H1 (cell line): ENCODE measurements around the gene RGCC. TPM values are rescaled to one million over a fixed set of nuclear protein-coding genes. Genes with fewer than 3 reads are reported as not detected.

Experiments
- CTCF ChIA-PET: fragments of 300-600 bp; sonication (Branson Sonifier 250); formaldehyde crosslinking; loops from one replicate; lab custom pipeline; 2021; ENCODE audit not compliant: partially characterized antibody; lab: Charles Lee
- POLR2A ChIA-PET: fragments of 300-600 bp; sonication (Branson Sonifier 250); formaldehyde crosslinking; loops from one replicate; lab custom pipeline; 2021; ENCODE audit warnings: inconsistent platforms; ENCODE audit not compliant: partially characterized antibody; lab: Charles Lee
- DNase-seq, 2 experiments: peaks; one replicate each; pipeline versions ENCODE4 v3.0.0 to v3.0.0-alpha.2; 2010 to 2022; ENCODE audit warnings: low spot score in 2 of 2, low read depth in 1 of 2, mixed read lengths in 1 of 2
- FAIRE-seq: peaks from 2 replicates; lab custom pipeline; 2011; peaks lifted over from hg19 to GRCh38; lab: Jason Lieb, UNC
- H2AFZ ChIP-seq: 2 replicates; pipeline ENCODE4 v1.8.1; 2012; ENCODE audit warnings: low read length, inconsistent platforms
- H2AK5ac ChIP-seq: 2 replicates; pipeline ENCODE4 v1.6.1; 2013; ENCODE audit warnings: low read depth, low read length
- H2BK120ac ChIP-seq: replicated peaks from 2 replicates; pipeline ENCODE3; 2013; ENCODE audit warnings: low read depth, low read length, inconsistent platforms
- H2BK12ac ChIP-seq: 2 replicates; pipeline ENCODE4 v1.6.1; 2013; ENCODE audit warnings: low read depth, low read length
- H2BK15ac ChIP-seq: 2 replicates; pipeline ENCODE4 v1.6.1; 2013; ENCODE audit warnings: low read length
- H2BK20ac ChIP-seq: 2 replicates; pipeline ENCODE4 v1.6.1; 2013; ENCODE audit warnings: low read length
- H2BK5ac ChIP-seq: 2 replicates; pipeline ENCODE4 v1.6.1; 2013; ENCODE audit warnings: low read depth, low read length
- H3K14ac ChIP-seq: 2 replicates; pipeline ENCODE4 v1.6.1; 2013; ENCODE audit warnings: inconsistent platforms; ENCODE audit not compliant: insufficient read length
- H3K18ac ChIP-seq: 2 replicates; pipeline ENCODE4 v1.6.1; 2013; ENCODE audit warnings: low read length; ENCODE audit errors: extremely low read depth
- H3K23ac ChIP-seq: 2 replicates; pipeline ENCODE4 v1.6.1; 2013; ENCODE audit warnings: inconsistent platforms; ENCODE audit not compliant: insufficient read length
- H3K23me2 ChIP-seq: 2 replicates; pipeline ENCODE4 v1.6.1; 2013; ENCODE audit warnings: low read depth, low read length
- H3K27ac ChIP-seq: 2 replicates; pipeline ENCODE4 v1.6.1; 2011; ENCODE audit warnings: low read depth, low read length, inconsistent platforms
- H3K27me3 ChIP-seq, 4 experiments: replicated peaks in 1 of 4; 1 replicate in 1 of 4; 2 replicates in 3 of 4; pipeline versions ENCODE4 v1.6.1 to v1.8.1; 2011 to 2013; ENCODE audit warnings: low read length in 3 of 4, mild to moderate bottlenecking in 3 of 4, inconsistent platforms in 2 of 4, mixed read lengths in 2 of 4, moderate library complexity in 1 of 4; ENCODE audit not compliant: control insufficient read depth in 3 of 4, insufficient read depth in 3 of 4; ENCODE audit errors: extremely low read depth in 1 of 4
- H3K36me3 ChIP-seq, 4 experiments: 2 replicates each; pipeline versions ENCODE4 v1.6.1 to v1.8.1; 2011 to 2013; ENCODE audit warnings: mild to moderate bottlenecking in 4 of 4, low read length in 3 of 4, moderate library complexity in 2 of 4, control low read depth in 1 of 4, inconsistent platforms in 1 of 4; ENCODE audit not compliant: insufficient read depth in 4 of 4, control insufficient read depth in 2 of 4
- H3K4ac ChIP-seq: replicated peaks from 2 replicates; pipeline ENCODE3; 2013; ENCODE audit warnings: low read length, low read depth, mixed read lengths, inconsistent platforms; ENCODE audit not compliant: insufficient read length
- H3K4me1 ChIP-seq, 4 experiments: replicated peaks in 1 of 4; 1 replicate in 1 of 4; 2 replicates in 3 of 4; pipeline versions ENCODE4 v1.6.1 to v1.8.1; 2011 to 2013; ENCODE audit warnings: low read length in 3 of 4, inconsistent platforms in 2 of 4, mixed read lengths in 1 of 4; ENCODE audit not compliant: insufficient read depth in 4 of 4, control insufficient read depth in 3 of 4
- H3K4me2 ChIP-seq, 2 experiments: 2 replicates each; pipeline versions ENCODE4 v1.6.1 to v1.8.1; 2011 to 2013; ENCODE audit warnings: low read depth in 2 of 2, low read length in 2 of 2, control low read depth in 1 of 2, inconsistent platforms in 1 of 2, mild to moderate bottlenecking in 1 of 2; ENCODE audit not compliant: insufficient read depth in 1 of 2
- H3K4me3 ChIP-seq, 4 experiments: fragments of 200-600, 300-600 bp in 1 of 4; sonication (generic), shearing (Covaris generic), sonication (Bioruptor Twin) in 1 of 4; 2 replicates each; pipeline versions ENCODE4 v1.5.1 to v1.8.1; 2011 to 2016; ENCODE audit warnings: low read length in 4 of 4, low read depth in 3 of 4, control low read depth in 2 of 4, inconsistent platforms in 2 of 4, mild to moderate bottlenecking in 2 of 4, mixed read lengths in 1 of 4, moderate library complexity in 1 of 4; ENCODE audit not compliant: insufficient read depth in 2 of 4; ENCODE audit errors: extremely low read depth in 1 of 4
- H3K56ac ChIP-seq: replicated peaks from 2 replicates; pipeline ENCODE3; 2013; ENCODE audit warnings: low read depth, mild to moderate bottlenecking, mixed read lengths, low read length, inconsistent platforms; ENCODE audit not compliant: insufficient read length
- H3K79me1 ChIP-seq: 2 replicates; pipeline ENCODE4 v1.6.1; 2013; ENCODE audit warnings: low read depth, low read length, control low read depth
- H3K79me2 ChIP-seq, 2 experiments: 2 replicates each; pipeline versions ENCODE4 v1.6.1 to v1.8.1; 2012 to 2013; ENCODE audit warnings: low read length in 2 of 2, mild to moderate bottlenecking in 2 of 2, inconsistent platforms in 1 of 2; ENCODE audit not compliant: insufficient read depth in 2 of 2, control insufficient read depth in 1 of 2
- H3K9ac ChIP-seq, 4 experiments: replicated peaks in 1 of 4; 1 replicate in 1 of 4; 2 replicates in 3 of 4; pipeline versions ENCODE4 v1.6.1 to v1.8.1; 2011 to 2013; ENCODE audit warnings: low read depth in 3 of 4, low read length in 3 of 4, control low read depth in 2 of 4, mild to moderate bottlenecking in 2 of 4, moderate library complexity in 2 of 4, inconsistent platforms in 1 of 4; ENCODE audit errors: extremely low read depth in 1 of 4
- H3K9me3 ChIP-seq, 2 experiments: 2 replicates each; pipeline versions ENCODE4 v1.6.1 to v1.8.1; 2012 to 2013; ENCODE audit warnings: mild to moderate bottlenecking in 2 of 2, moderate library complexity in 2 of 2, control low read depth in 1 of 2, inconsistent platforms in 1 of 2, low read depth in 1 of 2, low read length in 1 of 2, mixed read lengths in 1 of 2; ENCODE audit not compliant: insufficient read depth in 2 of 2
- H4K20me1 ChIP-seq, 2 experiments: replicated peaks in 1 of 2; 2 replicates each; pipeline versions ENCODE3 to v1.8.1; 2011 to 2013; ENCODE audit warnings: inconsistent platforms in 2 of 2, low read length in 2 of 2, mild to moderate bottlenecking in 1 of 2; ENCODE audit not compliant: insufficient read depth in 2 of 2, control insufficient read depth in 1 of 2
- H4K5ac ChIP-seq: 2 replicates; pipeline ENCODE4 v1.6.1; 2013; ENCODE audit warnings: low read length, low read depth, mixed read lengths, inconsistent platforms; ENCODE audit not compliant: insufficient read length
- H4K8ac ChIP-seq: 2 replicates; pipeline ENCODE4 v1.8.0; 2013; ENCODE audit warnings: mild to moderate bottlenecking, moderate library complexity, low read length, inconsistent platforms; ENCODE audit not compliant: insufficient read depth; ENCODE audit errors: extremely low read depth
- H4K91ac ChIP-seq: replicated peaks from 2 replicates; pipeline ENCODE3; 2013; ENCODE audit warnings: low read length, mixed read lengths, inconsistent platforms; ENCODE audit not compliant: insufficient read length
- ATF3 ChIP-seq: IDR thresholded peaks from 2 replicates; pipeline ENCODE4 v1.6.1; 2011; ENCODE audit warnings: low read depth, mild to moderate bottlenecking, low read length; ENCODE audit not compliant: insufficient read depth
- BACH1 ChIP-seq: IDR thresholded peaks from 2 replicates; pipeline ENCODE4 v1.6.1; 2012; ENCODE audit warnings: low read length, improper control_type of control experiment
- BCL11A ChIP-seq, 2 experiments: IDR thresholded peaks; one replicate each; pipeline ENCODE4 v1.6.1; 2011; ENCODE audit warnings: low read depth in 2 of 2, low read length in 2 of 2, mild to moderate bottlenecking in 2 of 2
- BRCA1 ChIP-seq: IDR thresholded peaks from 2 replicates; pipeline ENCODE4 v1.6.1; 2012; ENCODE audit warnings: low read depth, low read length, improper control_type of control experiment
- HDAC6 ChIP-seq: IDR thresholded peaks from one replicate; pipeline ENCODE4 v1.7.1; 2012; ENCODE audit warnings: low read depth, mild to moderate bottlenecking, inconsistent platforms, low read length, moderate library complexity
- KDM1A ChIP-seq: fragments of 200-600, 300-600 bp; sonication (generic); IDR thresholded peaks from 2 replicates; pipeline ENCODE4 v1.7.1; 2016; ENCODE audit warnings: mild to moderate bottlenecking, low read length, borderline replicate concordance
- KDM4A ChIP-seq: IDR thresholded peaks from one replicate; pipeline ENCODE4 v1.7.1; 2012; ENCODE audit warnings: low read depth, mild to moderate bottlenecking, moderate library complexity, low read length, inconsistent platforms; ENCODE audit not compliant: severe bottlenecking
- NRF1 ChIP-seq: IDR thresholded peaks from 2 replicates; pipeline ENCODE4 v1.6.1; 2011; ENCODE audit warnings: mild to moderate bottlenecking, low read depth, low read length, improper control_type of control experiment
- POLR2AphosphoS5 ChIP-seq: IDR thresholded peaks from 2 replicates; pipeline ENCODE4 v1.6.1; 2011; ENCODE audit warnings: low read depth, low read length
- POU5F1 ChIP-seq: IDR thresholded peaks from 2 replicates; pipeline ENCODE4 v1.6.1; 2011; ENCODE audit warnings: low read depth, mild to moderate bottlenecking, low read length, moderate library complexity
- RXRA ChIP-seq: IDR thresholded peaks from 2 replicates; pipeline ENCODE4 v1.6.1; 2011; ENCODE audit warnings: low read depth, mild to moderate bottlenecking, low read length, moderate library complexity; ENCODE audit not compliant: insufficient read depth
- SIRT6 ChIP-seq: IDR thresholded peaks from one replicate; pipeline ENCODE4 v1.7.1; 2012; ENCODE audit warnings: low read length, inconsistent platforms
- TAF1 ChIP-seq: IDR thresholded peaks from 2 replicates; pipeline ENCODE4 v1.6.1; 2011; ENCODE audit warnings: mild to moderate bottlenecking, low read depth, low read length
- TCF12 ChIP-seq: IDR thresholded peaks from 2 replicates; pipeline ENCODE4 v1.6.1; 2011; ENCODE audit warnings: low read depth, mild to moderate bottlenecking, low read length
- WGBS, 2 experiments: shearing (Covaris generic) in 1 of 2; methylation state at CpG; one replicate each; pipeline versions ENCODE4 v1.1.6 to v1.1.7; 2013 to 2015; ENCODE audit warnings: low lambda C conversion rate in 2 of 2, mixed read lengths in 2 of 2, inconsistent platforms in 1 of 2, low coverage in 1 of 2, missing lambda C conversion rate in 1 of 2; ENCODE audit not compliant: insufficient replicate concordance in 2 of 2, insufficient coverage in 1 of 2, insufficient read length in 1 of 2; ENCODE audit errors: extremely low coverage in 1 of 2, missing lambda C conversion rate in 1 of 2; 5-methylcytosine and 5-hydroxymethylcytosine counted together
- polyA plus RNA-seq, 7 experiments: library from polyadenylated mRNA; depleted of rRNA in 3 of 7; stranded (reverse) in 5 of 7; unstranded in 2 of 7; fragments of >200 nt in 5 of 7; fragments of 200-250 nt in 2 of 7; gene quantifications; 1 replicate in 5 of 7; 2 replicates in 1 of 7; 4 replicates in 1 of 7; pipeline versions ENCODE4 v1.2.1 to v1.2.3, GENCODE V29; 2011 to 2013; ENCODE audit warnings: missing spikeins in 2 of 7, mixed read lengths in 2 of 7
- total RNA-seq: library from RNA; stranded (reverse); fragmentation: NEBNext Ultra II Directional; extraction: Animal tissue kit (Norgen Biotek cat#: 25700); gene quantifications from 2 replicates; pipeline ENCODE4 v1.2.1, GENCODE V29; 2021

RGCC gene
- total and polyA plus RNA-seq, 2 of the 8 experiments (the other 6 are each of a cell fraction or from before 2014, with no cell fraction given), result 0.41 TPM; not detected in 1

- Histone ChIP-seq H4K8ac (no peak overlapping the region), H3K23me2 (no peaks in the 10 kb centered on the region), H3K23ac (no peak overlapping the region), H3K79me1 (no peaks in the 10 kb centered on the region), H3K27me3 (no peaks in the 10 kb centered on the region), H3K56ac (no peak overlapping the region), H3K9me3 (peaks cover 2% of the 10 kb centered on the region in 2 experiments; a peak in 1 of 4 replicates), H2BK120ac (no peak overlapping the region), H3K4me2 (no peak overlapping the region), H3K18ac (no peak overlapping the region), H2AK5ac (no peak overlapping the region), H3K79me2 (no peaks in the 10 kb centered on the region), H2AFZ (no peak overlapping the region), H3K9ac (no peak overlapping the region), H3K4ac (no peak overlapping the region), H4K5ac (no peak overlapping the region), H3K4me3 (no peak overlapping the region), H2BK15ac (no peak overlapping the region), H3K4me1 (no peaks in the 10 kb centered on the region), H2BK12ac (no peak overlapping the region), H3K27ac (no peak overlapping the region), H4K20me1 (no peaks in the 10 kb centered on the region), H4K91ac (no peak overlapping the region), H3K36me3 (no peaks in the 10 kb centered on the region), H2BK20ac (no peak overlapping the region), H3K14ac (no peak overlapping the region), H2BK5ac (no peak overlapping the region)
- TF ChIP-seq RXRA, result no peak
- TF ChIP-seq BACH1, result no peak
- no peak for TF ChIP-seq KDM1A
- no peak for TF ChIP-seq TCF12
- no peak for TF ChIP-seq SIRT6
- TF ChIP-seq BCL11A (IDR thresholded peaks at IDR 0.05; ENCODE audit: low read depth in 2 of 2, low read length in 2 of 2), result no peak
- TF ChIP-seq HDAC6, result no peak
- no peak for TF ChIP-seq NRF1
- no peak for TF ChIP-seq BRCA1
- no peak for TF ChIP-seq POU5F1
- TF ChIP-seq KDM4A, result no peak
- TF ChIP-seq POLR2AphosphoS5, result no peak
- TF ChIP-seq ATF3, result no peak
- no peak for TF ChIP-seq TAF1
- DNase-seq (no peak), FAIRE-seq (no peak)
- ChIA-PET CTCF (interaction anchor here (0.6 kb wide), 1 partner anchor 191 kb away, joined by 4 read pairs; no protein-coding TSS in a partner anchor), POLR2A (no interaction called here)
- WGBS, 2 experiments, result 94% methylated on average over 2 of the region's 2 CpGs; no CpG with 5 or more reads in 1 of the 2 experiments
Measured at GRCh38 chr13:41505209-41505835, 48.0 kb downstream of the RGCC start.
